HG03558 (cell line): ENCODE measurements around the gene MAPKAPK3.
"Not testable (repeated sequence)": the region's sequence is repeated elsewhere in the genome, so short reads cannot be mapped to it uniquely, and the experiment has no call there.

Source experiments
- ATAC-seq: cut with Tn5 transposase; IDR thresholded peaks from one replicate; pipeline ENCODE4 v1.9.1; 2021; ENCODE audit warnings: moderate number of reproducible peaks; ENCODE audit not compliant: unreplicated experiment; ENCODE audit errors: extremely low read depth

MAPKAPK3 gene

GRCh38 chr3:50651920-50652529 is 35.1 kb downstream of the MAPKAPK3 start:
- ATAC-seq: no peak

- ATAC-seq: no peak
Measured at GRCh38 chr3:50652709-50653108, 35.8 kb downstream of the MAPKAPK3 start.

- no peak for ATAC-seq
Measured at GRCh38 chr3:50653937-50654595, 37.1 kb downstream of the MAPKAPK3 start.

GRCh38 chr3:50655009-50655830 is 38.3 kb downstream of the MAPKAPK3 start:
- ATAC-seq: no peak

- ATAC-seq: no peak
Measured at GRCh38 chr3:50656417-50657195, 39.7 kb downstream of the MAPKAPK3 start.

- ATAC-seq: no peak
Measured at GRCh38 chr3:50657407-50657806, 40.5 kb downstream of the MAPKAPK3 start.

GRCh38 chr3:50657816-50658215 is 40.9 kb downstream of the MAPKAPK3 start:
- no peak for ATAC-seq

- ATAC-seq: no peak
Measured at GRCh38 chr3:50658416-50658815, 41.5 kb downstream of the MAPKAPK3 start.

- ATAC-seq: no peak
Measured at GRCh38 chr3:50658831-50659230, 41.9 kb downstream of the MAPKAPK3 start.

GRCh38 chr3:50660386-50660785 is 43.4 kb downstream of the MAPKAPK3 start:
- no peak for ATAC-seq

GRCh38 chr3:50661321-50661837 is 44.4 kb downstream of the MAPKAPK3 start:
- ATAC-seq: no peak

- ATAC-seq: no peak
Measured at GRCh38 chr3:50662408-50662807, 45.5 kb downstream of the MAPKAPK3 start.

- ATAC-seq: no peak
Measured at GRCh38 chr3:50665081-50665840, 48.3 kb downstream of the MAPKAPK3 start.

GRCh38 chr3:50665841-50666115 is 48.8 kb downstream of the MAPKAPK3 start:
- ATAC-seq: not testable (repeated sequence)

GRCh38 chr3:50666837-50667236 is 49.9 kb downstream of the MAPKAPK3 start:
- no peak for ATAC-seq

- no peak for ATAC-seq
Measured at GRCh38 chr3:50671331-50671730, 54.4 kb downstream of the MAPKAPK3 start.

- no peak for ATAC-seq
Measured at GRCh38 chr3:50672656-50673055, 55.7 kb downstream of the MAPKAPK3 start.

- ATAC-seq: no peak
Measured at GRCh38 chr3:50673931-50674330, 57.0 kb downstream of the MAPKAPK3 start.

- ATAC-seq: no peak
Measured at GRCh38 chr3:50674349-50675178, 57.6 kb downstream of the MAPKAPK3 start, which contains the start of gene DOCK3. DOCK3 (plus strand) TSS chr3:50674927; CDS start chr3:50675264, 337 bp downstream.
